Caco-2 (cell line): ENCODE results near the gene RIPK3. TPM values are rescaled to one million over a fixed set of nuclear protein-coding genes. Genes with fewer than 3 reads are reported as not detected.

Experiments used
- BruUV-seq: library from RNA; stranded (reverse); fragments of 400-500 nt; replicated peaks from 2 replicates; lab custom pipeline; 2021; lab: Mats Ljungman, UMichigan
- CTCF ChIA-PET: fragments of 300-600 bp; sonication (Branson Sonifier 250); formaldehyde crosslinking; loops from one replicate; lab custom pipeline; 2022; ENCODE audit warnings: antibody characterized with exemption; lab: Charles Lee
- POLR2A ChIA-PET: fragments of 300-600 bp; sonication (Branson Sonifier 250); formaldehyde crosslinking; loops from one replicate; lab custom pipeline; 2022; ENCODE audit warnings: antibody characterized with exemption; lab: Charles Lee
- DNase-seq, 2 experiments: peaks; one replicate each; pipeline versions ENCODE4 v3.0.0 to v3.0.0-alpha.2; 2020 to 2022
- H3K27me3 ChIP-seq: replicated peaks from 2 replicates; pipeline ENCODE4 v1.6.0; 2011; ENCODE audit warnings: low read length; ENCODE audit not compliant: control insufficient read depth, insufficient read depth
- H3K36me3 ChIP-seq: 2 replicates; pipeline ENCODE4 v1.5.1; 2011; ENCODE audit warnings: low read length; ENCODE audit not compliant: control insufficient read depth, insufficient read depth
- H3K4me1 ChIP-seq: fragments of 250-450 bp; sonication (Bioruptor Pico); 2 replicates; pipeline ENCODE4 v1.5.1; 2020; ENCODE audit warnings: mild to moderate bottlenecking
- H3K4me3 ChIP-seq: 2 replicates; pipeline ENCODE4 v1.5.1; 2011; ENCODE audit warnings: low read depth, mild to moderate bottlenecking, control low read depth, low read length
- H3K9me3 ChIP-seq: fragments of 250-450 bp; sonication (Bioruptor Pico); 2 replicates; pipeline ENCODE4 v1.5.1; 2020; ENCODE audit warnings: mild to moderate bottlenecking, moderate library complexity
- H3K27ac Mint-ChIP-seq: one replicate; pipeline ENCODE4 v1.8.0; 2022; ENCODE audit warnings: mixed read lengths; ENCODE audit not compliant: unreplicated experiment
- H3K27me3 Mint-ChIP-seq: one replicate; pipeline ENCODE4 v1.8.0; 2022; ENCODE audit warnings: mixed read lengths; ENCODE audit not compliant: insufficient read depth, unreplicated experiment
- H3K36me3 Mint-ChIP-seq: one replicate; pipeline ENCODE4 v1.8.0; 2022; ENCODE audit warnings: mild to moderate bottlenecking, mixed read lengths; ENCODE audit not compliant: insufficient read depth, unreplicated experiment
- H3K4me1 Mint-ChIP-seq: one replicate; pipeline ENCODE4 v1.8.0; 2022; ENCODE audit warnings: low read depth, mixed read lengths; ENCODE audit not compliant: unreplicated experiment
- H3K4me3 Mint-ChIP-seq: one replicate; pipeline ENCODE4 v1.8.0; 2022; ENCODE audit warnings: mild to moderate bottlenecking, moderate library complexity, mixed read lengths; ENCODE audit not compliant: unreplicated experiment
- H3K9me3 Mint-ChIP-seq: one replicate; pipeline ENCODE4 v1.8.0; 2022; ENCODE audit warnings: mixed read lengths; ENCODE audit not compliant: unreplicated experiment
- CTCF ChIP-seq, 2 experiments: fragments of 200-600 bp in 1 of 2; IDR thresholded peaks; 1 replicate in 1 of 2; 2 replicates in 1 of 2; pipeline versions ENCODE4 v1.5.1 to v1.8.0; 2011 to 2022; ENCODE audit warnings: antibody characterized with exemption in 1 of 2, control low read depth in 1 of 2, inconsistent platforms in 1 of 2, low read depth in 1 of 2, low read length in 1 of 2, mild to moderate bottlenecking in 1 of 2, moderate library complexity in 1 of 2; ENCODE audit not compliant: insufficient read depth in 1 of 2, severe bottlenecking in 1 of 2, unreplicated experiment in 1 of 2
- intact Hi-C: fragments of 100-400 bp; cut with micrococcal nuclease; formaldehyde crosslinking; loops from one replicate; pipeline ENCODE4 v1.10.0; 2022; ENCODE audit not compliant: unreplicated experiment
- total RNA-seq: library from RNA; stranded (reverse); gene quantifications from 2 replicates; pipeline ENCODE4 v1.2.3, GENCODE V29; 2022

RIPK3 gene
- total RNA-seq, 1 experiment from 2014 or later = 1.5 TPM

- Mint-ChIP-seq H3K9me3 (no peaks in the 10 kb centered on the region), H3K36me3 (no peaks in the 10 kb centered on the region), H3K27me3 (no peaks in the 10 kb centered on the region), H3K4me3 (no peak overlapping the region), H3K27ac (no peak overlapping the region), H3K4me1 (peaks cover 5% of the 10 kb centered on the region)
- Histone ChIP-seq H3K27me3 (no peaks in the 10 kb centered on the region), H3K9me3 (no peaks in the 10 kb centered on the region), H3K36me3 (no peaks in the 10 kb centered on the region), H3K4me3 (no peak overlapping the region), H3K4me1 (no peaks in the 10 kb centered on the region)
- no TSS peak for BruUV-seq
- intact Hi-C loops = no loop called here
- no peak for DNase-seq
- TF ChIP-seq CTCF (IDR thresholded peaks at IDR 0.05; ENCODE audit: insufficient read depth in 1 of 2, low read depth in 1 of 2, low read length in 1 of 2, severe bottlenecking in 1 of 2, unreplicated experiment in 1 of 2) = no peak
- POLR2A ChIA-PET = no interaction called here
- CTCF ChIA-PET = no interaction called here
Observed at GRCh38 chr14:24385524-24385923, 45.7 kb upstream of the RIPK3 start.

- Mint-ChIP-seq H3K27ac (no peak overlapping the region), H3K4me1 (peaks cover 3% of the 10 kb centered on the region), H3K9me3 (no peaks in the 10 kb centered on the region), H3K4me3 (no peak overlapping the region), H3K36me3 (no peaks in the 10 kb centered on the region), H3K27me3 (no peaks in the 10 kb centered on the region)
- H3K27me3 ChIP-seq = no peaks in the 10 kb centered on the region
- H3K36me3 ChIP-seq = no peaks in the 10 kb centered on the region
- no TSS peak for BruUV-seq
- POLR2A ChIA-PET = no interaction called here
- DNase-seq = no peak
- no peak overlapping the region for H3K4me3 ChIP-seq
- no peaks in the 10 kb centered on the region for H3K4me1 ChIP-seq
- CTCF ChIA-PET = no interaction called here
- no peaks in the 10 kb centered on the region for H3K9me3 ChIP-seq
- intact Hi-C loops = no loop called here
- no peak for TF ChIP-seq CTCF (IDR thresholded peaks at IDR 0.05; ENCODE audit: insufficient read depth in 1 of 2, low read depth in 1 of 2, low read length in 1 of 2, severe bottlenecking in 1 of 2, unreplicated experiment in 1 of 2)
Observed at GRCh38 chr14:24384169-24384568, 44.4 kb upstream of the RIPK3 start.

GRCh38 chr14:24382064-24382371, 42.2 kb upstream of the RIPK3 start:
- no peak overlapping the region for H3K4me3 ChIP-seq
- Mint-ChIP-seq H3K9me3 (no peaks in the 10 kb centered on the region), H3K4me3 (no peak overlapping the region), H3K27ac (no peak overlapping the region), H3K36me3 (no peaks in the 10 kb centered on the region), H3K4me1 (no peaks in the 10 kb centered on the region), H3K27me3 (no peaks in the 10 kb centered on the region)
- ChIA-PET CTCF (interaction anchor here (1.3 to 1.7 kb wide), 2 partner anchors 9 to 50 kb away, joined by 5 to 6 read pairs; no protein-coding TSS in a partner anchor), POLR2A (no interaction called here)
- H3K27me3 ChIP-seq = no peaks in the 10 kb centered on the region
- H3K36me3 ChIP-seq = no peaks in the 10 kb centered on the region
- intact Hi-C loops = no loop called here
- no TSS peak for BruUV-seq
- H3K9me3 ChIP-seq = no peaks in the 10 kb centered on the region
- DNase-seq = no peak
- no peak for TF ChIP-seq CTCF (IDR thresholded peaks at IDR 0.05; ENCODE audit: insufficient read depth in 1 of 2, low read depth in 1 of 2, low read length in 1 of 2, severe bottlenecking in 1 of 2, unreplicated experiment in 1 of 2)
- no peaks in the 10 kb centered on the region for H3K4me1 ChIP-seq
